ENCODE data around the gene UBE2V1.

DNA sequence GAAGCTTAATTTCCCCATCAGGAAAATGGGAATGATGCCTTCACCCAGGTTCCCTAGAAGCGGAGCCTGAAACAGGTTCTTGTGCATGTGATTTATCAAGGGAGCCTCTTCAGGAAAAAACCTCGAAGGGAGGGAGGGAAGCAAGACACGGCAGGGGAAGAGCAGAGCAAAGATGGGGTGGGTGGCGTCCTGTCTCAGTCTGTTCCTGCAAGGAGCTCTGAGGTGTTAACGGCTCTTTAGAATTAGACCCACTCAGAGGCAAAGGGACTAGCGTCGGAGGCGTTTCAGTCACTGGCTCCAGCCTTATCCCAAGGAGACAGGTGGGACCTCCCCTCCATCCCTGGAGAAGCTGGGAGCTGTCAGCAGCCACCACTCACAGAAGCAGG lies 15.6 kb upstream of the UBE2V1 start:
- TF ChIP-seq FOS (IDR thresholded peaks at IDR 0.05; ENCODE audit: borderline replicate concordance, insufficient read depth, low read length) (no peak), EZH2 (IDR thresholded peaks at IDR 0.05; ENCODE audit: borderline replicate concordance, low read depth, low read length, severe bottlenecking) (no peak), POLR2A (IDR thresholded peaks at IDR 0.05; ENCODE audit: low read depth, low read length) (no peak), JUN (IDR thresholded peaks at IDR 0.05; ENCODE audit: borderline replicate concordance, insufficient read depth, insufficient read length, low read depth) (no peak), POLR2AphosphoS5 (IDR thresholded peaks at IDR 0.05; ENCODE audit: insufficient read depth, low read depth, low read length) (no peak), MYC (IDR thresholded peaks at IDR 0.05; ENCODE audit: low read depth, low read length) (no peak)
- TF ChIP-seq, protein P1, sequence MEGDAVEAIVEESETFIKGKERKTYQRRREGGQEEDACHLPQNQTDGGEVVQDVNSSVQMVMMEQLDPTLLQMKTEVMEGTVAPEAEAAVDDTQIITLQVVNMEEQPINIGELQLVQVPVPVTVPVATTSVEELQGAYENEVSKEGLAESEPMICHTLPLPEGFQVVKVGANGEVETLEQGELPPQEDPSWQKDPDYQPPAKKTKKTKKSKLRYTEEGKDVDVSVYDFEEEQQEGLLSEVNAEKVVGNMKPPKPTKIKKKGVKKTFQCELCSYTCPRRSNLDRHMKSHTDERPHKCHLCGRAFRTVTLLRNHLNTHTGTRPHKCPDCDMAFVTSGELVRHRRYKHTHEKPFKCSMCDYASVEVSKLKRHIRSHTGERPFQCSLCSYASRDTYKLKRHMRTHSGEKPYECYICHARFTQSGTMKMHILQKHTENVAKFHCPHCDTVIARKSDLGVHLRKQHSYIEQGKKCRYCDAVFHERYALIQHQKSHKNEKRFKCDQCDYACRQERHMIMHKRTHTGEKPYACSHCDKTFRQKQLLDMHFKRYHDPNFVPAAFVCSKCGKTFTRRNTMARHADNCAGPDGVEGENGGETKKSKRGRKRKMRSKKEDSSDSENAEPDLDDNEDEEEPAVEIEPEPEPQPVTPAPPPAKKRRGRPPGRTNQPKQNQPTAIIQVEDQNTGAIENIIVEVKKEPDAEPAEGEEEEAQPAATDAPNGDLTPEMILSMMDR (IDR thresholded peaks at IDR 0.05; ENCODE audit: extremely low read depth in 1 of 2, insufficient read depth in 1 of 2, low read depth in 1 of 2, low read length in 2 of 2), result no peak
- TF ChIP-seq, protein P2, sequence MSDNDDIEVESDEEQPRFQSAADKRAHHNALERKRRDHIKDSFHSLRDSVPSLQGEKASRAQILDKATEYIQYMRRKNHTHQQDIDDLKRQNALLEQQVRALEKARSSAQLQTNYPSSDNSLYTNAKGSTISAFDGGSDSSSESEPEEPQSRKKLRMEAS (IDR thresholded peaks at IDR 0.05; ENCODE audit: insufficient read depth, insufficient read length), result no peak

All from endothelial cell of umbilical vein (primary cell).